ENCODE measurements around the gene CES2.
"Not testable (repeated sequence)": the region's sequence is repeated elsewhere in the genome, so short reads cannot be mapped to it uniquely, and the experiment has no call there.

DNA sequence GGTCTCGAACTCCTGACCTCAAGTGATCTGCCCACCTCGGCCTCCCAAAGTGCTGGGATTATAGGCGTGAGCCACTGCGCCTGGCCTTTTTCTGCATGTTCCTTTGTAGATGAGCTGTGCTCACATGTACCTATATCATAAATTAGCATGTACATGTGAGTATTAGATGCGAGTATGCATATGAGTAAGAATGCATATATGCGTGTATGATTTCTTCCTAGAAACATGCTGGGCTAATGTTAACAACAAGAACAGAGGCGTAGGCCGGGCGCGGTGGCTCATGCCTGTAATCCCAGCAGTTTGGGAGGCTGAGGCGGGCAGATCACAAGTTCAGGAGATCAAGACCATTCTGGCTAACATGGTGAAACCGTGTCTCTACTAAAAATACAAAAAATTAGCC, 58.2 kb downstream of the CES2 start:
- TF ChIP-seq, protein P1, sequence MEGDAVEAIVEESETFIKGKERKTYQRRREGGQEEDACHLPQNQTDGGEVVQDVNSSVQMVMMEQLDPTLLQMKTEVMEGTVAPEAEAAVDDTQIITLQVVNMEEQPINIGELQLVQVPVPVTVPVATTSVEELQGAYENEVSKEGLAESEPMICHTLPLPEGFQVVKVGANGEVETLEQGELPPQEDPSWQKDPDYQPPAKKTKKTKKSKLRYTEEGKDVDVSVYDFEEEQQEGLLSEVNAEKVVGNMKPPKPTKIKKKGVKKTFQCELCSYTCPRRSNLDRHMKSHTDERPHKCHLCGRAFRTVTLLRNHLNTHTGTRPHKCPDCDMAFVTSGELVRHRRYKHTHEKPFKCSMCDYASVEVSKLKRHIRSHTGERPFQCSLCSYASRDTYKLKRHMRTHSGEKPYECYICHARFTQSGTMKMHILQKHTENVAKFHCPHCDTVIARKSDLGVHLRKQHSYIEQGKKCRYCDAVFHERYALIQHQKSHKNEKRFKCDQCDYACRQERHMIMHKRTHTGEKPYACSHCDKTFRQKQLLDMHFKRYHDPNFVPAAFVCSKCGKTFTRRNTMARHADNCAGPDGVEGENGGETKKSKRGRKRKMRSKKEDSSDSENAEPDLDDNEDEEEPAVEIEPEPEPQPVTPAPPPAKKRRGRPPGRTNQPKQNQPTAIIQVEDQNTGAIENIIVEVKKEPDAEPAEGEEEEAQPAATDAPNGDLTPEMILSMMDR (IDR thresholded peaks at IDR 0.05; ENCODE audit: borderline replicate concordance, extremely low read depth, low read length, poor library complexity, severe bottlenecking) = not testable (repeated sequence)
- not testable (repeated sequence) for TF ChIP-seq EZH2 (IDR thresholded peaks at IDR 0.05; ENCODE audit: borderline replicate concordance, low read depth, low read length, severe bottlenecking)
